ENCODE measurements around the gene MT1B.

GRCh38 chr16:56643833-56644232 lies 7.9 kb upstream of the MT1B start:
- no peak for TF ChIP-seq CTCF (IDR thresholded peaks at IDR 0.05 in 2 of 3, conservative IDR thresholded peaks at IDR 0.05 in 1 of 3; ENCODE audit: borderline replicate concordance in 1 of 3, insufficient read depth in 1 of 3, low read depth in 2 of 3, low read length in 2 of 3)
- TF ChIP-seq YY1 (IDR thresholded peaks at IDR 0.05; ENCODE audit: extremely low read depth, insufficient replicate concordance, low read depth, low read length) = no peak
- TF ChIP-seq POLR2A (IDR thresholded peaks at IDR 0.05; ENCODE audit: borderline replicate concordance, extremely low read depth, insufficient read depth, insufficient read length) = no peak
